IMR-90 (cell line): ENCODE results near the gene KCNH5. TPM values are rescaled to one million over a fixed set of nuclear protein-coding genes. Genes with fewer than 3 reads are reported as not detected.

Source experiments
- ATAC-seq: fragments of 200-7000 bp; cut with Tn5 transposase; 2 replicates; pipeline ENCODE4 v1.9.1; 2020; ENCODE audit warnings: low read depth, mild to moderate bottlenecking, moderate library complexity
- BruUV-seq: library from RNA; stranded (reverse); fragments of 400-500 nt; replicated peaks from 2 replicates; lab custom pipeline; 2021; lab: Mats Ljungman, UMichigan
- CTCF ChIA-PET: fragments of 300-600 bp; formaldehyde crosslinking; extraction: SDS; loops from one replicate; lab custom pipeline; 2021; ENCODE audit warnings: antibody characterized with exemption; lab: Yijun Ruan, JAX
- POLR2A ChIA-PET: fragments of 300-600 bp; sonication (Branson Sonifier 250); formaldehyde crosslinking; loops from one replicate; lab custom pipeline; 2022; ENCODE audit warnings: antibody characterized with exemption; ENCODE audit not compliant: unreplicated experiment; lab: Charles Lee
- DNase-seq: peaks from one replicate; pipeline ENCODE4 v3.0.0; 2013
- H2AFZ ChIP-seq: replicated peaks from 2 replicates; pipeline ENCODE3; 2013; ENCODE audit warnings: low read length, mild to moderate bottlenecking; ENCODE audit not compliant: poor library complexity
- H2AK5ac ChIP-seq: 2 replicates; pipeline ENCODE4 v1.6.1; 2013; ENCODE audit warnings: low read depth, low read length, inconsistent platforms
- H2AK9ac ChIP-seq: replicated peaks from 2 replicates; pipeline ENCODE3; 2013; ENCODE audit warnings: mild to moderate bottlenecking, low read depth, low read length, moderate library complexity; ENCODE audit not compliant: poor library complexity
- H2BK120ac ChIP-seq: 2 replicates; pipeline ENCODE4 v1.6.1; 2013; ENCODE audit warnings: low read depth, low read length, inconsistent platforms
- H2BK15ac ChIP-seq: 3 replicates; pipeline ENCODE4 v1.6.1; 2013; ENCODE audit warnings: low read depth, low read length, inconsistent platforms
- H2BK20ac ChIP-seq: 2 replicates; pipeline ENCODE4 v1.6.1; 2013; ENCODE audit warnings: low read depth, mild to moderate bottlenecking, inconsistent platforms, low read length, moderate library complexity
- H2BK5ac ChIP-seq: 2 replicates; pipeline ENCODE4 v1.6.1; 2013; ENCODE audit warnings: mild to moderate bottlenecking, low read depth, low read length, inconsistent platforms; ENCODE audit not compliant: poor library complexity, severe bottlenecking
- H3K14ac ChIP-seq: replicated peaks from 2 replicates; pipeline ENCODE4 v1.6.1; 2013; ENCODE audit warnings: low read depth, low read length, inconsistent platforms
- H3K18ac ChIP-seq: 2 replicates; pipeline ENCODE4 v1.6.1; 2013; ENCODE audit warnings: low read depth, low read length, control low read depth
- H3K23ac ChIP-seq: 2 replicates; pipeline ENCODE4 v1.6.1; 2013; ENCODE audit warnings: low read depth, low read length, inconsistent platforms
- H3K27ac ChIP-seq: 2 replicates; pipeline ENCODE4 v1.5.1; 2013; ENCODE audit warnings: mild to moderate bottlenecking, control low read depth, low read length; ENCODE audit not compliant: insufficient read depth
- H3K27me3 ChIP-seq: 2 replicates; pipeline ENCODE4 v1.6.1; 2013; ENCODE audit warnings: low read length; ENCODE audit not compliant: control insufficient read depth, insufficient read depth
- H3K36me3 ChIP-seq: 2 replicates; pipeline ENCODE4 v1.6.1; 2013; ENCODE audit warnings: low read length, mixed read lengths; ENCODE audit not compliant: control insufficient read depth, insufficient read depth
- H3K4ac ChIP-seq: 2 replicates; pipeline ENCODE4 v1.6.1; 2013; ENCODE audit warnings: low read depth, low read length, inconsistent platforms
- H3K4me1 ChIP-seq: 2 replicates; pipeline ENCODE4 v1.6.1; 2013; ENCODE audit warnings: low read length, mixed read lengths; ENCODE audit not compliant: control insufficient read depth, insufficient read depth
- H3K4me2 ChIP-seq: 2 replicates; pipeline ENCODE4 v1.6.1; 2013; ENCODE audit warnings: low read depth, mild to moderate bottlenecking, control low read depth, low read length, moderate library complexity
- H3K4me3 ChIP-seq: 2 replicates; pipeline ENCODE4 v1.5.1; 2013; ENCODE audit warnings: low read depth, mild to moderate bottlenecking, control low read depth, low read length, moderate library complexity; ENCODE audit not compliant: insufficient read depth
- H3K56ac ChIP-seq: 2 replicates; pipeline ENCODE4 v1.6.1; 2013; ENCODE audit warnings: low read length, inconsistent platforms; ENCODE audit not compliant: insufficient read depth; ENCODE audit errors: extremely low read depth
- H3K79me1 ChIP-seq, 2 experiments: 2 replicates each; pipeline ENCODE4 v1.6.1; 2013; ENCODE audit warnings: low read length in 2 of 2, inconsistent platforms in 1 of 2, low read depth in 1 of 2
- H3K9ac ChIP-seq: 2 replicates; pipeline ENCODE4 v1.6.1; 2013; ENCODE audit warnings: low read depth, low read length, control low read depth
- H3K9me1 ChIP-seq: 2 replicates; pipeline ENCODE4 v1.6.1; 2013; ENCODE audit warnings: low read length, inconsistent platforms; ENCODE audit not compliant: insufficient read depth
- H3K9me3 ChIP-seq: 2 replicates; pipeline ENCODE4 v1.6.1; 2013; ENCODE audit warnings: low read length; ENCODE audit not compliant: control insufficient read depth, insufficient read depth
- H4K20me1 ChIP-seq: 2 replicates; pipeline ENCODE4 v1.6.1; 2013; ENCODE audit warnings: low read length, inconsistent platforms; ENCODE audit not compliant: insufficient read depth
- H4K5ac ChIP-seq: 2 replicates; pipeline ENCODE4 v1.6.1; 2013; ENCODE audit warnings: mild to moderate bottlenecking, low read depth, low read length, control low read depth
- H4K8ac ChIP-seq, 2 experiments: 2 replicates each; pipeline ENCODE4 v1.6.1; 2013; ENCODE audit warnings: low read depth in 2 of 2, low read length in 2 of 2, control low read depth in 1 of 2, inconsistent platforms in 1 of 2
- H4K91ac ChIP-seq: 2 replicates; pipeline ENCODE4 v1.6.1; 2013; ENCODE audit warnings: low read depth, low read length, inconsistent platforms; ENCODE audit not compliant: insufficient read depth
- BHLHE40 ChIP-seq: fragments of 150-350 bp; IDR thresholded peaks from 2 replicates; pipeline ENCODE4 v1.6.1; 2016; ENCODE audit warnings: mild to moderate bottlenecking, low read depth, low read length
- CEBPB ChIP-seq: IDR thresholded peaks from 2 replicates; pipeline ENCODE4 v1.6.1; 2012; ENCODE audit warnings: low read depth, low read length, improper control_type of control experiment
- CHD1 ChIP-seq: IDR thresholded peaks from 2 replicates; pipeline ENCODE4 v1.6.1; 2012; ENCODE audit warnings: low read depth, low read length, improper control_type of control experiment
- FOS ChIP-seq: fragments of 150-350 bp; IDR thresholded peaks from 2 replicates; pipeline ENCODE4 v1.6.1; 2016; ENCODE audit warnings: low read depth, low read length
- MAFK ChIP-seq: IDR thresholded peaks from 2 replicates; pipeline ENCODE4 v1.6.1; 2012; ENCODE audit warnings: low read depth, low read length, improper control_type of control experiment
- MAZ ChIP-seq: IDR thresholded peaks from 2 replicates; pipeline ENCODE4 v1.6.1; 2012; ENCODE audit warnings: low read depth, mild to moderate bottlenecking, low read length, improper control_type of control experiment, moderate library complexity, borderline replicate concordance
- MXI1 ChIP-seq: IDR thresholded peaks from 2 replicates; pipeline ENCODE4 v1.6.1; 2012; ENCODE audit warnings: low read depth, mild to moderate bottlenecking, low read length, moderate library complexity, borderline replicate concordance
- NFE2L2 ChIP-seq: fragments of 150-350 bp; IDR thresholded peaks from 2 replicates; pipeline ENCODE4 v1.6.1; 2016; ENCODE audit warnings: low read depth, mild to moderate bottlenecking, low read length
- POLR2A ChIP-seq: IDR thresholded peaks from 2 replicates; pipeline ENCODE4 v1.6.1; 2012; ENCODE audit warnings: mild to moderate bottlenecking, low read depth, low read length
- RAD21 ChIP-seq: IDR thresholded peaks from 2 replicates; pipeline ENCODE4 v1.6.1; 2012; ENCODE audit warnings: low read length, improper control_type of control experiment
- RCOR1 ChIP-seq: IDR thresholded peaks from 2 replicates; pipeline ENCODE4 v1.6.1; 2012; ENCODE audit warnings: mild to moderate bottlenecking, low read length, improper control_type of control experiment; ENCODE audit not compliant: insufficient replicate concordance
- RFX5 ChIP-seq: IDR thresholded peaks from 2 replicates; pipeline ENCODE4 v1.8.0; 2012; ENCODE audit warnings: low read depth, mild to moderate bottlenecking, low read length, moderate library complexity
- SMC3 ChIP-seq: fragments of 150-350 bp; IDR thresholded peaks from 2 replicates; pipeline ENCODE4 v1.6.1; 2016; ENCODE audit warnings: low read depth, mild to moderate bottlenecking, antibody characterized with exemption, low read length, moderate library complexity
- WGBS, 2 experiments: methylation state at CpG; one replicate each; pipeline versions ENCODE4 v1.1.5 to v1.1.7; 2013; ENCODE audit warnings: missing lambda C conversion rate in 2 of 2; ENCODE audit not compliant: insufficient read length in 1 of 2; ENCODE audit errors: extremely low coverage in 2 of 2; 5-methylcytosine and 5-hydroxymethylcytosine counted together
- dilution Hi-C: fragments of 300-500 bp; cut with HindIII; formaldehyde crosslinking; loops from one replicate; pipeline ENCODE4 v1.14.3; 2018; ENCODE audit warnings: low sequenced_read_pairs; ENCODE audit not compliant: unreplicated experiment
- in situ Hi-C: fragments of 300-500 bp; cut with MboI; formaldehyde crosslinking; loops from 3 replicates; pipeline ENCODE4 v1.14.3; 2019; ENCODE audit warnings: low sequenced_read_pairs, inconsistent platforms, mixed read lengths
- intact Hi-C: fragments of 100-400 bp; cut with micrococcal nuclease; formaldehyde crosslinking; loops from 2 replicates; pipeline ENCODE4 v1.10.0; 2022
- polyA plus RNA-seq, 3 experiments: library from polyadenylated mRNA; depleted of rRNA; stranded (reverse); fragments of >200 nt; gene quantifications; 2 replicates each; pipeline ENCODE4 v1.2.3, GENCODE V29; 2012; ENCODE audit warnings: low replicate concordance in 1 of 3
- total RNA-seq: library from RNA; depleted of rRNA; stranded (reverse); fragments of >200 nt; gene quantifications from 2 replicates; pipeline ENCODE4 v1.2.3, GENCODE V29; 2012
- TF ChIP-seq, protein P1 (sequence below): fragments of 150-350 bp; IDR thresholded peaks from 2 replicates; pipeline ENCODE4 v1.6.1; 2016; ENCODE audit warnings: low read depth, mild to moderate bottlenecking, low read length, moderate library complexity, borderline replicate concordance
- TF ChIP-seq, protein P2 (sequence below): fragments of 150-350 bp; IDR thresholded peaks from 2 replicates; pipeline ENCODE4 v1.6.1; 2017; ENCODE audit warnings: mild to moderate bottlenecking, antibody characterized with exemption, low read length, low read depth
- TF ChIP-seq, protein P3 (sequence below): conservative IDR thresholded peaks from 2 replicates; pipeline ENCODE4 v1.5.1; 2012; ENCODE audit warnings: mild to moderate bottlenecking, low read depth, low read length, improper control_type of control experiment

KCNH5 gene
- total and polyA plus RNA-seq, 2 of the 4 experiments (the other 2 are of a cell fraction): under 0.01 to 0.03 TPM

DNA sequence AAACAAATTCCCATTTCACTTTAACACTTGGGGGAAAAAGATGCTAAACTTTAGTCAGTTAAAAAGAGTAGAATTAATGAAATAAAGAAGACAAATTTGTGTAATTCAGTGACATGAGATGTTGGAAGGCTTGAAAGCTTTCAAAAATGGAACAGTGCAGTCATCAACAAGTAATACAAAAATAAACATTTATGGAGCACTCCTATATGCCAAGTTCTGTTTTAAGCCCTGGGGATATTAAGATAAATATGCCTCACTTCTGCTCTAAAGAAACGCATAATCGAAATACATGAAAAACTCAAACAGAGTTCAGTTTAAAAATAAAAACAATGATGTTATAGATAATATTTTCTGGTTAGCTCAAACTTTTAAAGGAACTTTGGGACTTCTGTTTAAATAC lies 93.0 kb downstream of the KCNH5 start:
- Histone ChIP-seq H2BK5ac (no peak overlapping the region), H3K79me1 (no peaks in the 10 kb centered on the region), H4K8ac (no peak overlapping the region), H3K9ac (no peak overlapping the region), H3K27ac (no peak overlapping the region), H3K36me3 (no peaks in the 10 kb centered on the region), H2BK120ac (no peak overlapping the region), H3K9me3 (no peaks in the 10 kb centered on the region), H4K20me1 (no peaks in the 10 kb centered on the region), H4K5ac (no peak overlapping the region), H4K91ac (no peak overlapping the region), H2AK5ac (no peak overlapping the region), H3K18ac (no peak overlapping the region), H3K14ac (no peak overlapping the region), H3K4ac (no peak overlapping the region), H3K9me1 (peaks cover 3% of the 10 kb centered on the region; the same call in 1 of the 2 replicates), H3K4me3 (no peak overlapping the region), H3K4me2 (no peak overlapping the region), H2AK9ac (no peak overlapping the region), H3K27me3 (no peaks in the 10 kb centered on the region), H3K4me1 (peaks cover 2% of the 10 kb centered on the region; the same call in 1 of the 2 replicates), H2BK20ac (no peak overlapping the region), H2AFZ (no peak overlapping the region), H2BK15ac (no peak overlapping the region), H3K56ac (no peak overlapping the region), H3K23ac (no peak overlapping the region)
- in situ Hi-C loops: no loop called here
- POLR2A ChIA-PET: no interaction called here
- intact Hi-C loops: no loop called here
- CTCF ChIA-PET: no interaction called here
- BruUV-seq: no TSS peak
- DNase-seq: no peak
- TF ChIP-seq MXI1 (no peak), BHLHE40 (no peak), RAD21 (no peak), SMC3 (no peak), CHD1 (no peak), MAZ (no peak), CEBPB (no peak), RCOR1 (no peak), FOS (no peak), MAFK (no peak), POLR2A (no peak), NFE2L2 (no peak), RFX5 (no peak)
- TF ChIP-seq, protein P1, sequence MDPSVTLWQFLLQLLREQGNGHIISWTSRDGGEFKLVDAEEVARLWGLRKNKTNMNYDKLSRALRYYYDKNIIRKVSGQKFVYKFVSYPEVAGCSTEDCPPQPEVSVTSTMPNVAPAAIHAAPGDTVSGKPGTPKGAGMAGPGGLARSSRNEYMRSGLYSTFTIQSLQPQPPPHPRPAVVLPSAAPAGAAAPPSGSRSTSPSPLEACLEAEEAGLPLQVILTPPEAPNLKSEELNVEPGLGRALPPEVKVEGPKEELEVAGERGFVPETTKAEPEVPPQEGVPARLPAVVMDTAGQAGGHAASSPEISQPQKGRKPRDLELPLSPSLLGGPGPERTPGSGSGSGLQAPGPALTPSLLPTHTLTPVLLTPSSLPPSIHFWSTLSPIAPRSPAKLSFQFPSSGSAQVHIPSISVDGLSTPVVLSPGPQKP: no peak
- TF ChIP-seq, protein P2, sequence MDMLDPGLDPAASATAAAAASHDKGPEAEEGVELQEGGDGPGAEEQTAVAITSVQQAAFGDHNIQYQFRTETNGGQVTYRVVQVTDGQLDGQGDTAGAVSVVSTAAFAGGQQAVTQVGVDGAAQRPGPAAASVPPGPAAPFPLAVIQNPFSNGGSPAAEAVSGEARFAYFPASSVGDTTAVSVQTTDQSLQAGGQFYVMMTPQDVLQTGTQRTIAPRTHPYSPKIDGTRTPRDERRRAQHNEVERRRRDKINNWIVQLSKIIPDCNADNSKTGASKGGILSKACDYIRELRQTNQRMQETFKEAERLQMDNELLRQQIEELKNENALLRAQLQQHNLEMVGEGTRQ: no peak
- TF ChIP-seq, protein P3, sequence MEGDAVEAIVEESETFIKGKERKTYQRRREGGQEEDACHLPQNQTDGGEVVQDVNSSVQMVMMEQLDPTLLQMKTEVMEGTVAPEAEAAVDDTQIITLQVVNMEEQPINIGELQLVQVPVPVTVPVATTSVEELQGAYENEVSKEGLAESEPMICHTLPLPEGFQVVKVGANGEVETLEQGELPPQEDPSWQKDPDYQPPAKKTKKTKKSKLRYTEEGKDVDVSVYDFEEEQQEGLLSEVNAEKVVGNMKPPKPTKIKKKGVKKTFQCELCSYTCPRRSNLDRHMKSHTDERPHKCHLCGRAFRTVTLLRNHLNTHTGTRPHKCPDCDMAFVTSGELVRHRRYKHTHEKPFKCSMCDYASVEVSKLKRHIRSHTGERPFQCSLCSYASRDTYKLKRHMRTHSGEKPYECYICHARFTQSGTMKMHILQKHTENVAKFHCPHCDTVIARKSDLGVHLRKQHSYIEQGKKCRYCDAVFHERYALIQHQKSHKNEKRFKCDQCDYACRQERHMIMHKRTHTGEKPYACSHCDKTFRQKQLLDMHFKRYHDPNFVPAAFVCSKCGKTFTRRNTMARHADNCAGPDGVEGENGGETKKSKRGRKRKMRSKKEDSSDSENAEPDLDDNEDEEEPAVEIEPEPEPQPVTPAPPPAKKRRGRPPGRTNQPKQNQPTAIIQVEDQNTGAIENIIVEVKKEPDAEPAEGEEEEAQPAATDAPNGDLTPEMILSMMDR: no peak
- ATAC-seq: no peak
- WGBS, 2 experiments: no CpG with 5 or more reads among the region's 2 CpGs
- dilution Hi-C loops: no loop called here
